H1 (cell line): ENCODE measurements around the gene ELL2. TPM values are rescaled to one million over a fixed set of nuclear protein-coding genes. Genes with fewer than 3 reads are reported as not detected.

Experiments used
- HDAC6 ChIP-seq: IDR thresholded peaks from one replicate; pipeline ENCODE4 v1.7.1; 2012; ENCODE audit warnings: low read depth, mild to moderate bottlenecking, inconsistent platforms, low read length, moderate library complexity
- JUND ChIP-seq: IDR thresholded peaks from 2 replicates; pipeline ENCODE4 v1.6.1; 2011; ENCODE audit warnings: mild to moderate bottlenecking, improper control_type of control experiment, low read length
- KDM4A ChIP-seq: IDR thresholded peaks from one replicate; pipeline ENCODE4 v1.7.1; 2012; ENCODE audit warnings: low read depth, mild to moderate bottlenecking, moderate library complexity, low read length, inconsistent platforms; ENCODE audit not compliant: severe bottlenecking
- MAFK ChIP-seq: IDR thresholded peaks from 2 replicates; pipeline ENCODE4 v1.6.1; 2012; ENCODE audit warnings: low read depth, mild to moderate bottlenecking, improper control_type of control experiment, low read length
- NANOG ChIP-seq: IDR thresholded peaks from 2 replicates; pipeline ENCODE4 v1.6.1; 2011; ENCODE audit warnings: low read length, low read depth, mild to moderate bottlenecking, inconsistent platforms; ENCODE audit not compliant: insufficient read depth, poor library complexity, severe bottlenecking
- SP1 ChIP-seq: IDR thresholded peaks from 2 replicates; pipeline ENCODE4 v1.6.1; 2011; ENCODE audit warnings: low read depth, low read length
- SP4 ChIP-seq: IDR thresholded peaks from 2 replicates; pipeline ENCODE4 v1.6.1; 2012; ENCODE audit warnings: low read length, inconsistent platforms
- TEAD4 ChIP-seq: IDR thresholded peaks from 2 replicates; pipeline ENCODE4 v1.6.1; 2012; ENCODE audit warnings: low read depth, low read length, inconsistent platforms, mixed read lengths
- polyA plus RNA-seq, 7 experiments: library from polyadenylated mRNA; depleted of rRNA in 3 of 7; stranded (reverse) in 5 of 7; unstranded in 2 of 7; fragments of >200 nt in 5 of 7; fragments of 200-250 nt in 2 of 7; gene quantifications; 1 replicate in 5 of 7; 2 replicates in 1 of 7; 4 replicates in 1 of 7; pipeline versions ENCODE4 v1.2.1 to v1.2.3, GENCODE V29; 2011 to 2013; ENCODE audit warnings: missing spikeins in 2 of 7, mixed read lengths in 2 of 7
- total RNA-seq: library from RNA; stranded (reverse); fragmentation: NEBNext Ultra II Directional; extraction: Animal tissue kit (Norgen Biotek cat#: 25700); gene quantifications from 2 replicates; pipeline ENCODE4 v1.2.1, GENCODE V29; 2021
- TF ChIP-seq, protein P1 (sequence below): fragments of 300-600 bp; sonication (generic); IDR thresholded peaks from 2 replicates; pipeline ENCODE4 v1.7.1; 2012; ENCODE audit warnings: low read length, moderate library complexity, mild to moderate bottlenecking, inconsistent platforms; ENCODE audit not compliant: insufficient replicate concordance

The ELL2 gene
- total and polyA plus RNA-seq, 2 of the 8 experiments (the other 6 are each of a cell fraction or from before 2014, with no cell fraction given): 6.3 to 29.4 TPM

DNA sequence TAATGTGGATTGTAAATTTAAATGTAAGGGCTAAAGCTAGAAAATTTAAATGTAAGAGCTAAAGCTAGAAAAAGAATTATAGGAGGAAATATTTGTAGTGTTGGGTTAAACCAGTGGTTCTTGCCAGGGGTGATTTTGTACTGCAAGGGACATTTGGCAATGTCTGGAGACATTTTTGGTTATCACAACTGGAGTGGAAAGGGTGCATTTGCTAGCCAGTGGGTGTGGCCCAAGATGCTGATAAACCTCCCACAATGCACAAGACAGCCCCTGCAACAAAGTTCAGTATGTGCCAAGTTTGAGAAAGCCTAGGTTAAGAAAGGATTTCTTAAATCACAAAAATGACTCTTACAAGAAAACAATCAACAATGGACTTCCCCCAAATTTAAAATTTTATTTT lies 31.6 kb upstream of the ELL2 start (continued):
- TF ChIP-seq, protein P1, sequence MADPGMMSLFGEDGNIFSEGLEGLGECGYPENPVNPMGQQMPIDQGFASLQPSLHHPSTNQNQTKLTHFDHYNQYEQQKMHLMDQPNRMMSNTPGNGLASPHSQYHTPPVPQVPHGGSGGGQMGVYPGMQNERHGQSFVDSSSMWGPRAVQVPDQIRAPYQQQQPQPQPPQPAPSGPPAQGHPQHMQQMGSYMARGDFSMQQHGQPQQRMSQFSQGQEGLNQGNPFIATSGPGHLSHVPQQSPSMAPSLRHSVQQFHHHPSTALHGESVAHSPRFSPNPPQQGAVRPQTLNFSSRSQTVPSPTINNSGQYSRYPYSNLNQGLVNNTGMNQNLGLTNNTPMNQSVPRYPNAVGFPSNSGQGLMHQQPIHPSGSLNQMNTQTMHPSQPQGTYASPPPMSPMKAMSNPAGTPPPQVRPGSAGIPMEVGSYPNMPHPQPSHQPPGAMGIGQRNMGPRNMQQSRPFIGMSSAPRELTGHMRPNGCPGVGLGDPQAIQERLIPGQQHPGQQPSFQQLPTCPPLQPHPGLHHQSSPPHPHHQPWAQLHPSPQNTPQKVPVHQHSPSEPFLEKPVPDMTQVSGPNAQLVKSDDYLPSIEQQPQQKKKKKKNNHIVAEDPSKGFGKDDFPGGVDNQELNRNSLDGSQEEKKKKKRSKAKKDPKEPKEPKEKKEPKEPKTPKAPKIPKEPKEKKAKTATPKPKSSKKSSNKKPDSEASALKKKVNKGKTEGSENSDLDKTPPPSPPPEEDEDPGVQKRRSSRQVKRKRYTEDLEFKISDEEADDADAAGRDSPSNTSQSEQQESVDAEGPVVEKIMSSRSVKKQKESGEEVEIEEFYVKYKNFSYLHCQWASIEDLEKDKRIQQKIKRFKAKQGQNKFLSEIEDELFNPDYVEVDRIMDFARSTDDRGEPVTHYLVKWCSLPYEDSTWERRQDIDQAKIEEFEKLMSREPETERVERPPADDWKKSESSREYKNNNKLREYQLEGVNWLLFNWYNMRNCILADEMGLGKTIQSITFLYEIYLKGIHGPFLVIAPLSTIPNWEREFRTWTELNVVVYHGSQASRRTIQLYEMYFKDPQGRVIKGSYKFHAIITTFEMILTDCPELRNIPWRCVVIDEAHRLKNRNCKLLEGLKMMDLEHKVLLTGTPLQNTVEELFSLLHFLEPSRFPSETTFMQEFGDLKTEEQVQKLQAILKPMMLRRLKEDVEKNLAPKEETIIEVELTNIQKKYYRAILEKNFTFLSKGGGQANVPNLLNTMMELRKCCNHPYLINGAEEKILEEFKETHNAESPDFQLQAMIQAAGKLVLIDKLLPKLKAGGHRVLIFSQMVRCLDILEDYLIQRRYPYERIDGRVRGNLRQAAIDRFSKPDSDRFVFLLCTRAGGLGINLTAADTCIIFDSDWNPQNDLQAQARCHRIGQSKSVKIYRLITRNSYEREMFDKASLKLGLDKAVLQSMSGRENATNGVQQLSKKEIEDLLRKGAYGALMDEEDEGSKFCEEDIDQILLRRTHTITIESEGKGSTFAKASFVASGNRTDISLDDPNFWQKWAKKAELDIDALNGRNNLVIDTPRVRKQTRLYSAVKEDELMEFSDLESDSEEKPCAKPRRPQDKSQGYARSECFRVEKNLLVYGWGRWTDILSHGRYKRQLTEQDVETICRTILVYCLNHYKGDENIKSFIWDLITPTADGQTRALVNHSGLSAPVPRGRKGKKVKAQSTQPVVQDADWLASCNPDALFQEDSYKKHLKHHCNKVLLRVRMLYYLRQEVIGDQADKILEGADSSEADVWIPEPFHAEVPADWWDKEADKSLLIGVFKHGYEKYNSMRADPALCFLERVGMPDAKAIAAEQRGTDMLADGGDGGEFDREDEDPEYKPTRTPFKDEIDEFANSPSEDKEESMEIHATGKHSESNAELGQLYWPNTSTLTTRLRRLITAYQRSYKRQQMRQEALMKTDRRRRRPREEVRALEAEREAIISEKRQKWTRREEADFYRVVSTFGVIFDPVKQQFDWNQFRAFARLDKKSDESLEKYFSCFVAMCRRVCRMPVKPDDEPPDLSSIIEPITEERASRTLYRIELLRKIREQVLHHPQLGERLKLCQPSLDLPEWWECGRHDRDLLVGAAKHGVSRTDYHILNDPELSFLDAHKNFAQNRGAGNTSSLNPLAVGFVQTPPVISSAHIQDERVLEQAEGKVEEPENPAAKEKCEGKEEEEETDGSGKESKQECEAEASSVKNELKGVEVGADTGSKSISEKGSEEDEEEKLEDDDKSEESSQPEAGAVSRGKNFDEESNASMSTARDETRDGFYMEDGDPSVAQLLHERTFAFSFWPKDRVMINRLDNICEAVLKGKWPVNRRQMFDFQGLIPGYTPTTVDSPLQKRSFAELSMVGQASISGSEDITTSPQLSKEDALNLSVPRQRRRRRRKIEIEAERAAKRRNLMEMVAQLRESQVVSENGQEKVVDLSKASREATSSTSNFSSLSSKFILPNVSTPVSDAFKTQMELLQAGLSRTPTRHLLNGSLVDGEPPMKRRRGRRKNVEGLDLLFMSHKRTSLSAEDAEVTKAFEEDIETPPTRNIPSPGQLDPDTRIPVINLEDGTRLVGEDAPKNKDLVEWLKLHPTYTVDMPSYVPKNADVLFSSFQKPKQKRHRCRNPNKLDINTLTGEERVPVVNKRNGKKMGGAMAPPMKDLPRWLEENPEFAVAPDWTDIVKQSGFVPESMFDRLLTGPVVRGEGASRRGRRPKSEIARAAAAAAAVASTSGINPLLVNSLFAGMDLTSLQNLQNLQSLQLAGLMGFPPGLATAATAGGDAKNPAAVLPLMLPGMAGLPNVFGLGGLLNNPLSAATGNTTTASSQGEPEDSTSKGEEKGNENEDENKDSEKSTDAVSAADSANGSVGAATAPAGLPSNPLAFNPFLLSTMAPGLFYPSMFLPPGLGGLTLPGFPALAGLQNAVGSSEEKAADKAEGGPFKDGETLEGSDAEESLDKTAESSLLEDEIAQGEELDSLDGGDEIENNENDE: no peak
- TF ChIP-seq MAFK (no peak), NANOG (no peak), JUND (no peak), TEAD4 (no peak), SP4 (no peak), HDAC6 (no peak), SP1 (no peak), KDM4A (no peak)
- TF ChIP-seq, all 59 proteins: peak for 0
